ENCODE data around the gene ANXA2R. TPM values are rescaled to one million over a fixed set of nuclear protein-coding genes. Genes with fewer than 3 reads are reported as not detected.

ANXA2R gene
- total and polyA plus RNA-seq, 9 of the 15 experiments (the other 6 are each of a cell fraction or from before 2014, with no cell fraction given), result 2.1 to 4.8 (median 3.4) TPM

DNA sequence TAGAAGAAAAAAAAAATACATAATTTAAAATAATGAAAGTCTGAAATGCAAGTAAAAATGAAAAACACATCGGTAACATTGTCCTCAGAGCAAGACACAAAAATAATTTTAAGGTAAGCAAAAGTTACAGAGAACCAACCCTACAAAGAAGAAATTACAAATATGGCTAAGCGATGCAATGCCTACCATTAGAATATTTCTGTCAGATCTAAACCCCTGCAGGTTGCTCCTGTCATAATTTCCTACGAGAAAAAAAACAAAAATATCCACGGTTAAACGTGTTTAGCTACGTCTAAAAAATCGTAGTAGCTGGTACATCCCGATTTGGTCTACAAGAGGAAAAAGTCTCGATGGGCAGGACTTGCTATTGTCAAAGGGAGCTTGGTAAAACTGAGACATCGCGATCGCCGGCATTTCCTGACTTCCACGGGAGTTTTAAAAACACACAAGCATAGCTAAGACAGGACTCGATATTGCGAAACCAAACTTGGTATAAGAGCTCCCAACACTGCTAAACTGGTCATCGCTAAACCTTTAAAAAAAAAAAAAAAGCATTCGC, 1.1 kb upstream of the ANXA2R start (continued):
- TF ChIP-seq, protein P1, sequence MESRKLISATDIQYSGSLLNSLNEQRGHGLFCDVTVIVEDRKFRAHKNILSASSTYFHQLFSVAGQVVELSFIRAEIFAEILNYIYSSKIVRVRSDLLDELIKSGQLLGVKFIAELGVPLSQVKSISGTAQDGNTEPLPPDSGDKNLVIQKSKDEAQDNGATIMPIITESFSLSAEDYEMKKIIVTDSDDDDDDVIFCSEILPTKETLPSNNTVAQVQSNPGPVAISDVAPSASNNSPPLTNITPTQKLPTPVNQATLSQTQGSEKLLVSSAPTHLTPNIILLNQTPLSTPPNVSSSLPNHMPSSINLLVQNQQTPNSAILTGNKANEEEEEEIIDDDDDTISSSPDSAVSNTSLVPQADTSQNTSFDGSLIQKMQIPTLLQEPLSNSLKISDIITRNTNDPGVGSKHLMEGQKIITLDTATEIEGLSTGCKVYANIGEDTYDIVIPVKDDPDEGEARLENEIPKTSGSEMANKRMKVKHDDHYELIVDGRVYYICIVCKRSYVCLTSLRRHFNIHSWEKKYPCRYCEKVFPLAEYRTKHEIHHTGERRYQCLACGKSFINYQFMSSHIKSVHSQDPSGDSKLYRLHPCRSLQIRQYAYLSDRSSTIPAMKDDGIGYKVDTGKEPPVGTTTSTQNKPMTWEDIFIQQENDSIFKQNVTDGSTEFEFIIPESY (CRISPR knock-in tag; IDR thresholded peaks at IDR 0.05), result no peak
- TF ChIP-seq, protein P2, sequence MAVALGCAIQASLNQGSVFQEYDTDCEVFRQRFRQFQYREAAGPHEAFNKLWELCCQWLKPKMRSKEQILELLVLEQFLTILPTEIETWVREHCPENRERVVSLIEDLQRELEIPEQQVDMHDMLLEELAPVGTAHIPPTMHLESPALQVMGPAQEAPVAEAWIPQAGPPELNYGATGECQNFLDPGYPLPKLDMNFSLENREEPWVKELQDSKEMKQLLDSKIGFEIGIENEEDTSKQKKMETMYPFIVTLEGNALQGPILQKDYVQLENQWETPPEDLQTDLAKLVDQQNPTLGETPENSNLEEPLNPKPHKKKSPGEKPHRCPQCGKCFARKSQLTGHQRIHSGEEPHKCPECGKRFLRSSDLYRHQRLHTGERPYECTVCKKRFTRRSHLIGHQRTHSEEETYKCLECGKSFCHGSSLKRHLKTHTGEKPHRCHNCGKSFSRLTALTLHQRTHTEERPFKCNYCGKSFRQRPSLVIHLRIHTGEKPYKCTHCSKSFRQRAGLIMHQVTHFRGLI (CRISPR knock-in tag; IDR thresholded peaks at IDR 0.05), result no peak
- TF ChIP-seq, protein P3, sequence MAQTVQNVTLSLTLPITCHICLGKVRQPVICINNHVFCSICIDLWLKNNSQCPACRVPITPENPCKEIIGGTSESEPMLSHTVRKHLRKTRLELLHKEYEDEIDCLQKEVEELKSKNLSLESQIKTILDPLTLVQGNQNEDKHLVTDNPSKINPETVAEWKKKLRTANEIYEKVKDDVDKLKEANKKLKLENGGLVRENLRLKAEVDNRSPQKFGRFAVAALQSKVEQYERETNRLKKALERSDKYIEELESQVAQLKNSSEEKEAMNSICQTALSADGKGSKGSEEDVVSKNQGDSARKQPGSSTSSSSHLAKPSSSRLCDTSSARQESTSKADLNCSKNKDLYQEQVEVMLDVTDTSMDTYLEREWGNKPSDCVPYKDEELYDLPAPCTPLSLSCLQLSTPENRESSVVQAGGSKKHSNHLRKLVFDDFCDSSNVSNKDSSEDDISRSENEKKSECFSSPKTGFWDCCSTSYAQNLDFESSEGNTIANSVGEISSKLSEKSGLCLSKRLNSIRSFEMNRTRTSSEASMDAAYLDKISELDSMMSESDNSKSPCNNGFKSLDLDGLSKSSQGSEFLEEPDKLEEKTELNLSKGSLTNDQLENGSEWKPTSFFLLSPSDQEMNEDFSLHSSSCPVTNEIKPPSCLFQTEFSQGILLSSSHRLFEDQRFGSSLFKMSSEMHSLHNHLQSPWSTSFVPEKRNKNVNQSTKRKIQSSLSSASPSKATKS (CRISPR knock-in tag; IDR thresholded peaks at IDR 0.05), result 0 out of 2 replicates have a peak, but pooled peaks have one; percentile 32
- TF ChIP-seq ZNF77 (CRISPR knock-in tag; IDR thresholded peaks at IDR 0.05) (no peak), SMC3 (conservative IDR thresholded peaks at IDR 0.05; ENCODE audit: insufficient read depth, low read depth, low read length) (no peak), FUS (optimal IDR thresholded peaks at IDR 0.05; ENCODE audit: low read depth, low read length) (no peak), JUND (IDR thresholded peaks at IDR 0.05; ENCODE audit: borderline replicate concordance, low read depth, low read length) (no peak), JUND (tag; IDR thresholded peaks at IDR 0.05; ENCODE audit: borderline replicate concordance, low read depth, low read length) (peak; percentile 31; the same call in 1 of the 3 replicates), E2F4 (CRISPR knock-in tag; IDR thresholded peaks at IDR 0.05; ENCODE audit: low read depth) (no peak), COPS2 (conservative IDR thresholded peaks at IDR 0.05) (no peak), YY1 (IDR thresholded peaks at IDR 0.05; ENCODE audit: borderline replicate concordance in 1 of 3, control insufficient read depth in 1 of 3, extremely low read depth in 1 of 3, insufficient read depth in 3 of 3, insufficient read length in 1 of 3, insufficient replicate concordance in 2 of 3, low read depth in 1 of 3, low read length in 2 of 3) (peak in 1 of 3 experiments; percentile 43), ZNF695 (CRISPR knock-in tag; IDR thresholded peaks at IDR 0.05) (no peak), MCM7 (IDR thresholded peaks at IDR 0.05) (no peak)
- TF ChIP-seq, protein P4, sequence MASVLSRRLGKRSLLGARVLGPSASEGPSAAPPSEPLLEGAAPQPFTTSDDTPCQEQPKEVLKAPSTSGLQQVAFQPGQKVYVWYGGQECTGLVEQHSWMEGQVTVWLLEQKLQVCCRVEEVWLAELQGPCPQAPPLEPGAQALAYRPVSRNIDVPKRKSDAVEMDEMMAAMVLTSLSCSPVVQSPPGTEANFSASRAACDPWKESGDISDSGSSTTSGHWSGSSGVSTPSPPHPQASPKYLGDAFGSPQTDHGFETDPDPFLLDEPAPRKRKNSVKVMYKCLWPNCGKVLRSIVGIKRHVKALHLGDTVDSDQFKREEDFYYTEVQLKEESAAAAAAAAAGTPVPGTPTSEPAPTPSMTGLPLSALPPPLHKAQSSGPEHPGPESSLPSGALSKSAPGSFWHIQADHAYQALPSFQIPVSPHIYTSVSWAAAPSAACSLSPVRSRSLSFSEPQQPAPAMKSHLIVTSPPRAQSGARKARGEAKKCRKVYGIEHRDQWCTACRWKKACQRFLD (CRISPR knock-in tag; IDR thresholded peaks at IDR 0.05), result peak; percentile 20; the same call in 1 of the 2 replicates
- TF ChIP-seq, protein P5, sequence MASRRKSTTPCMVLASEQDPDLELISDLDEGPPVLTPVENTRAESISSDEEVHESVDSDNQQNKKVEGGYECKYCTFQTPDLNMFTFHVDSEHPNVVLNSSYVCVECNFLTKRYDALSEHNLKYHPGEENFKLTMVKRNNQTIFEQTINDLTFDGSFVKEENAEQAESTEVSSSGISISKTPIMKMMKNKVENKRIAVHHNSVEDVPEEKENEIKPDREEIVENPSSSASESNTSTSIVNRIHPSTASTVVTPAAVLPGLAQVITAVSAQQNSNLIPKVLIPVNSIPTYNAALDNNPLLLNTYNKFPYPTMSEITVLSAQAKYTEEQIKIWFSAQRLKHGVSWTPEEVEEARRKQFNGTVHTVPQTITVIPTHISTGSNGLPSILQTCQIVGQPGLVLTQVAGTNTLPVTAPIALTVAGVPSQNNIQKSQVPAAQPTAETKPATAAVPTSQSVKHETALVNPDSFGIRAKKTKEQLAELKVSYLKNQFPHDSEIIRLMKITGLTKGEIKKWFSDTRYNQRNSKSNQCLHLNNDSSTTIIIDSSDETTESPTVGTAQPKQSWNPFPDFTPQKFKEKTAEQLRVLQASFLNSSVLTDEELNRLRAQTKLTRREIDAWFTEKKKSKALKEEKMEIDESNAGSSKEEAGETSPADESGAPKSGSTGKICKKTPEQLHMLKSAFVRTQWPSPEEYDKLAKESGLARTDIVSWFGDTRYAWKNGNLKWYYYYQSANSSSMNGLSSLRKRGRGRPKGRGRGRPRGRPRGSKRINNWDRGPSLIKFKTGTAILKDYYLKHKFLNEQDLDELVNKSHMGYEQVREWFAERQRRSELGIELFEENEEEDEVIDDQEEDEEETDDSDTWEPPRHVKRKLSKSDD (conservative IDR thresholded peaks at IDR 0.05; ENCODE audit: low read length), result peak; percentile 14; the same call in 1 of the 2 replicates

Data from K562 (cell line).